GM18499 (cell line): ENCODE results near the gene HOXA4.

Experiments used
- ATAC-seq: cut with Tn5 transposase; IDR thresholded peaks from one replicate; pipeline ENCODE4 v1.9.1; 2021; ENCODE audit warnings: moderate number of reproducible peaks; ENCODE audit not compliant: insufficient read depth, unreplicated experiment

HOXA4 gene

DNA sequence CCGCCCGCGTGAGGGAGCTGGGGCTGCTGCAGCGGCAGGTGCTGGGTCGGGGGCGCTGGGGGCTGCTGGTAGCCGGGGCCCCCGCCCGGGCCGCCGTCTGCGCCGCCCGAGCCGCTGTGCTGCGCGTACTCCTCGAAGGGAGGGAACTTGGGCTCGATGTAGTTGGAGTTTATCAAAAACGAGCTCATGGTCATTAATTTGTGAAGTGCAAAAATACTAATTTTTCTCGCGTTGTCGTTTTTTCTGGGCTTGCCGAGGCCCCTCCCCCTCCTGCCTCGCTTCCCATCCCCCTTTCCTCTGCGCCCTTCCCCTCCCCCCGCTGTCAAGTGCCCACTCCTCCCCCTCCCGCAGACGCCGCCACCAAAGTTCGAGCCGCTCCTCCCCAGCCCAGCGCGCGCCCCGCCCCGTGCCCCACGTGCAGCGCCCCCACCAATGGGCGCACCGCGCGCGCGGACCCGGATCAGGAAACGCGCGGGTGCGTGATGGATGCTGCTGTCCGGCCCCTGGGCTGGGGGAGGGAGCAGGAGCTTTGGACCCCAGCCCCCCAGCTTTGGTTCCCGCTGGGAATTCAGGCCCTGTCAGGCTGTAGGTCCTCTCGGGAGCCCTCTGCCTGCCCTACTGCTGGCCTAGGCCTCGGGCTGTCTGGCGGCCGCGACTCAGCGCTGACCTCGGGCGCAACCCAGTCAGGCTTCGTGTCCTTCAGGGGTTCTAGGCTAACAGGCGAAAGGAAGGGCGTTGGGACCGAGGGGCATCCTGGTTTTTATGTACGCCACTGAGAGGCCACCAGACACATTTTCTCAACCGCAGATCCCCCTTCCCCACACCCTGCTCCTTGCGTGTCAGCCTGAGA, at the start of gene HOXA4:
TSS of gene HOXA4 (minus strand) at position 218 of the 850 bp plus-strand sequence. CDS start at position 194, 24 bp downstream.
- ATAC-seq = no peak

DNA sequence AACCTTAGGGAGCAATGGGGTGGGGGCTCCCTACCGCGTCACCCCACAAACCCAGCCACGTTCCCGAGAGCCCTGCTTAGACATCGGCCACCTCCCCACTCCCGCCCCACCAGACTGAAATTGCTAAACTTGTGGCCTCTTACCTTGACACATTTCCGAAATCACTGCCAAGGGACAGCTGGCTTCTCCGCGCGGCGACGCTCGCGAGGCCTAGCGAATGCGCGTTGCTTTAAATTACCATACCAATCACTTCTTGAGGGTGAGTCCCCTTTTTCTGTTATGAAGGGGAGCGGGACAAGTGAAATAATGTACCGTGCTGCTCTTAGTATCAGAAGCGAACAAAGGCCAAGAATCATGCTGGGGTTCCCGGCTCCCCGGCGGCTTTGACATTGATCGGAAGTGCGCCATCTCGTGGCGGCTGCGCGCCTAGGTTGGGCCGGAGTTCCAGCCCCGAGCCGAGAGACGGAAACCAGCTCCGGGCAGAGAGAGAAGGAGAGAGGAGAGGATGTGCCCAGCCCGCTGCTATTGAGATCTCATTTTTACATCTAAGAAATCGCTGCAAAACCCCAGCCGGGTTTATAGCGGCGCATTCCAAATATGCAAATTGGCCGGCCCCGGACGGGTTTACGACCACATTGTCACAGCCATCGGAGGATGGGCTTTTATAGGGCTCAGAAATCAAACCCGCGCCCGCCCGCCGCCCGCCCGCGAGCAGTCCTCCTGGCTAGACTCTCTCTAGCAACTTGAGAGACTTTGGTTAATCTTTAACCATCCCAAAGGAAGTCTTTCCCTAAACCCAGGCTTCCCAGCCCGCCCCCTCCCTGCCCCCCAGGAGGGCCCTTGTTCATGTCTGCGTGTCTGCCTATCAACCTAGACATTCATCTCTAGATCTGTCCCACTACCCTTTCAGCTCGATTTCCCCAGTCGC, 49.2 kb upstream of the HOXA4 start:
- no peak for ATAC-seq

DNA sequence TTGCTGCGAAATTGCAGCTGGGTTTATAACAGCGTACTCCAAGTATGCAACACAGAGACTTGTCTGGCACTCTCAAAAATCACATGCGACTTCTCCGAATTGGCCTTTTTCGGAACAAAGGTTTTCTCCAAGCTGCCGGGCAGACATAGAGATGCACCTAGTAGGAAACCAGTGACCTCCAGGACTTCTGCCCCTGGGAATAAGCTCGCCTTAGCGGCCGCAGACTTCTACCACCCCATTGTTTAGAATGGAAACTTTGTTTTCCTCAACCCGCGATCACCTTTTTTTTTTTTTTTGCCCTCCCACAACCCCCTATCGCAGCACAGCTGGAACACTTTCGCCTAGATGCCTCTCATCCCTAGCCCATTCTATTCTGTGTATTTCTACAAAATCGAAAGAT, 48.5 kb upstream of the HOXA4 start:
- ATAC-seq = no peak

DNA sequence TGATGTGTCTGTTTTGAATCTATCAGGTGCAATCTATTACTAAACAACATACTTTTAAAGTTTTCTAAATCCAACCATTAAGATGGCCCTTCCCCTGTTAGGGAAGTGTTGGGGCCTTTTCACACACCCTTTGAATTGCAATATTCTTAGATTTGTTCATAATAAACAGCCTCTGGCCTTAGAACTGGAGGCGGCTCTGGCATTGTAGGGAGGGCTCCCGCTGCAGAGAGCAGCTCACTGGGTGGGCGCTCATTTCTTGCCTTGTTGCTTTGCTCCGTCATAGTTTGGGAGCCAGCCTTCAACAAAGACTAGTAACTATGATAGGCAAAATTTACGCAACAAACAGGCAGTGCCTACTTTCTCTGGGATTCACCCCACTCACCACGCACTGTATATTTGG, 47.8 kb upstream of the HOXA4 start:
- no peak for ATAC-seq

DNA sequence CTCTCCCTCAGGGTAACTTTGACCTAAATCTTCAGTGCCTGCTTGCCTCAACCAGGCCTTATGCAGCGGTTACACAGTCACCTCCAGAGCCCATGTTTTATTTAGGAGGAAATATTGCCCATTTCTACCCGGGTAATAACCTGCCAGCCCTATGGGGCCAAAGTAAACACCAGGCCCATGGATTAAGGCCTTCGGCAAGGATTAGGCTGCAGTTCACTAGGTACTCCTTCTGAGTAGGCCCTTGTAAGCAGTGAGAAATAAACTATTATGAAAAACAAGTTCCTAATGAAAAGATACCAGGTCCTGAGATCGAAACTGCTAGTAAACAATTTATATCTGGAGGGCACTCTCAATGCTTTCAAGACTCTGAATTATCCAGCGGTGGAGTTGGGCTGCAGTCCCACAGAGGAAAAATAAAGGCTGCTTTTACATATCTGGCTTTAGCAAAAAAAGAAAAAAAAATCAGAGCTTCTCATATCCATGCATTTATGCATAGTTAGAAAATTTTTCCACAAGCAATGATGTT, 47.3 kb upstream of the HOXA4 start:
- no peak for ATAC-seq

DNA sequence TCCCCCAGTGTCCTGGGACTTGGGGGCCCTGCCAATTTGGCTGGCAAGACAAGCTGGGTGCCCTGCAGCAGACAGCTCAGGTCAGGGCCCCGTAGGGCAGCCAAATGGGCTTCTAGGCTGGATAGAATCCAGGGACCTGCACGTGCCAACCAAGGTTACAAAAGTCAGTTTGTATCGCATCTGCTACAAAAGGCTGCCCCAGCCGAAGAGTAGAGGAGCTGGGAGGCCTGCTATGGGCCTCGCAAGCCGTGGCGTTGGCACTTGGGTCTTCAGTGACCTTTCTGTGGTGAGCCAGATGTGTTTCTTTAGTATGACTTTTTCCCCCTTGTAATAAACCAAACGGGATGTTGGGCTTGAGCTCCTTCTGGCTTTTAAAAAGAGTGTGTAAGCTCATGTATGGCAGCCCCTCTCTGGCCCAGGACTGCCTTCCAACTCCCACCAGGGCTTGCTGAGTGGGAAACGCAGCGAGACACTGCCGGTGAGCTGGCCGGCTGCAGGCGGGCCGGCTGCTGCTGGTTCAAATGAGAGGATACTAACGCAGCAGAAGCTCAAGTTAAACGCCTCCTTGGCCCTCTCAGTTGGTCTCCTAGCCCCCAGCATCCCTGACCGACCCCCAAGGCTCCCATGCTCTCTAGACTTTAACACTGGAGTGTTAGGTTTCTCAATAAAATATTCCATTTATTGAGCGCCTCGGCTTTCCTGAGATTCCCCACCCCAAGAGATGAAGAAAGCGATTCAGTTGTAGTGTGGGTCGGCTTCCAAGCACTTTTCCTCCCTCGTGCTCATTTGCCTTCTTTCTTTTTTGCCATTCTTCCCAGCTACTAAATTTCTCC, 46.6 kb upstream of the HOXA4 start:
- ATAC-seq = no peak

DNA sequence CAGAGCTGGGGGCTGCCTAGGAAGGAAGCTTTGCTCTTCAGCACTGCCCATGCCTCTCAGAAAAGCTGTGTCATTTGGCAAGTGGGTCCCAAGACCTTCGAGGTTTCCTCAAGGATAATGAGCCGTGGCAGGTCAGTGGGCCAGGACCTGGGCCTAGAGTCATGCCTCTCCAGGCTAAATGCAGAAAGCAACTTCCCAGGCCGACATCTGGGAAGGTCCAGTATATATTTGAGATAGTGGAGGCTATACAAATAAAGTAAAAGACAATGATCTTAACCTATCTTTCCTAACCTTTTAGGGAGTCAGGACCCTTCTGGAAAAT, 45.9 kb upstream of the HOXA4 start:
- ATAC-seq = no peak

DNA sequence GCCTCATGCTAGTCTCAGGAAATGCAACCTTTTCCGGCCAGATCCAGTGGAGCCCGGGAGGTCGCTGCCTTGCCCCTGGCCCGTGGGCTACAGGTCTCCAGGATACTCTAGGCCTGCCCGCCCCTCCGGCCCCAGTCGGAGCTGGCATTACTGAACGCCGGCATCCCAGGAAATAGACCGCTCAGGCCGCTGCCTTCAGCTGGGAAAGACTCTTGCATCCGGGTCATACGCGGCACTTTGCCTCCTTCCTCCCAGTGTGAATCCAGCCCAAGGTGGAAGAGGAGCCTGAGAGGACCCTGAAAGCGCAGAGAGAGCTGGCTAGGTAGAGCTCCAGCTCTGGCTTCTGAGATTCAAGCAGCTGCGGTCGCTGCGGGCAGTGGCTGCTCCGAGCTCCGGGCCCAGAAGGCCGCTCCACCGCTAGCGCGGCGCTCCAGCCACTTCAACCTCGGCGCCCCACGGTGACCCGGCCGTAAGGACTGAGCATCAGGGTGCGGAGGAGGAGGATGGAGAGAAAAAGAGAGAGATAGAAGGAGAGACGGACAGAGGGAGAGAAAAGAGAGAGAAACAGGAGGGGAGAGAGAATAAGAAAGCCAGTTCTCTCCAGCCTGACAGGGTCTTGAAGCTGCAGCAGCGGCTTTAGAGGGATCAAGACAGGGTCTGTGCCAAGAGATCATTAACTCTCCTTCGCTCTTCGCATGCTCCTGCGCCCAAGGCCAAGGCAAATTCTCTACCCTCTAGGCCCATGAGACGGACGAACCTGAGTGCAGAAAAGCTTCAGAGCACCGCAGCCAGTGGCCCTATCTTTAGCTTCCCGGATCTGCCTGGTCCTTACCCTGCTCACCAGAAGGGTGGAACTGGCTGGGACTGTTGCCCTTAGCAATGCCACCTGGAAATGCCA, 45.3 kb upstream of the HOXA4 start:
- no peak for ATAC-seq

DNA sequence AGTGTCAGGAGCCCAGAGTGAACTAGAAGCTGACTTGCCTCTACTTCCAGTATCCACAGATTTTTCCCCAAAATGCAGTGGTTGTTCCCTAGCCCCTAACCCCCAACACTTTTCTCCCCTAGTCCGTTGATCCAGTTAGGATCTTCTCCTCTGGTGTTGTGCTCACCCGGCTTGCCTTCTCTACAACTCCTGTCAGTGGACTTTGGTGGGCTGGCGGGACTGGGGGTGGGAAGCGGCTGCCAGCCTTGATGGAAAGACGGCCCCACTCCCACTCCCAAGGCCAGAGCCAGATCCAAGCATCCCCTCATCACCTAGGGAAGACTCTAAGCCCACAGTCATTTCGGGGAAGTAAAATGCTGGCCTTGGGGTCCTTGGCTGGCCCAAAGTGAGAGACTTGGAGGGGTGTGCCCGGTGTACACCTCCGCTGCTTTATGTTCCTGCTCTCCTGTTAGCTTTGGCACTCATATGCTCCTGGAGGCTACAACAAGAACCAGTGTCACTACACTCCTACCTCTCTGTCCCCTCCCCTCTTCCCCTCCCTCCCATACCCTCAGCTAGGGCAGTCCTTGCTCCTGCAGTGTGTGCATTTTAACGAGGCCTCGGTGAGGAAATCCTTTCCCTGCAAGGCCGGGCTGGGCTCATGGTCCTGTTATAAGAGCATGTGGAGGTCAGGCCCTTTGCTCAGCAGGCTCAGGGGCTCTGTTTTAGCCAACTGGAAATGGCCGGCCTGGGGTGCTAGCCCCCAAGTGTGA, 44.5 kb upstream of the HOXA4 start:
- no peak for ATAC-seq

DNA sequence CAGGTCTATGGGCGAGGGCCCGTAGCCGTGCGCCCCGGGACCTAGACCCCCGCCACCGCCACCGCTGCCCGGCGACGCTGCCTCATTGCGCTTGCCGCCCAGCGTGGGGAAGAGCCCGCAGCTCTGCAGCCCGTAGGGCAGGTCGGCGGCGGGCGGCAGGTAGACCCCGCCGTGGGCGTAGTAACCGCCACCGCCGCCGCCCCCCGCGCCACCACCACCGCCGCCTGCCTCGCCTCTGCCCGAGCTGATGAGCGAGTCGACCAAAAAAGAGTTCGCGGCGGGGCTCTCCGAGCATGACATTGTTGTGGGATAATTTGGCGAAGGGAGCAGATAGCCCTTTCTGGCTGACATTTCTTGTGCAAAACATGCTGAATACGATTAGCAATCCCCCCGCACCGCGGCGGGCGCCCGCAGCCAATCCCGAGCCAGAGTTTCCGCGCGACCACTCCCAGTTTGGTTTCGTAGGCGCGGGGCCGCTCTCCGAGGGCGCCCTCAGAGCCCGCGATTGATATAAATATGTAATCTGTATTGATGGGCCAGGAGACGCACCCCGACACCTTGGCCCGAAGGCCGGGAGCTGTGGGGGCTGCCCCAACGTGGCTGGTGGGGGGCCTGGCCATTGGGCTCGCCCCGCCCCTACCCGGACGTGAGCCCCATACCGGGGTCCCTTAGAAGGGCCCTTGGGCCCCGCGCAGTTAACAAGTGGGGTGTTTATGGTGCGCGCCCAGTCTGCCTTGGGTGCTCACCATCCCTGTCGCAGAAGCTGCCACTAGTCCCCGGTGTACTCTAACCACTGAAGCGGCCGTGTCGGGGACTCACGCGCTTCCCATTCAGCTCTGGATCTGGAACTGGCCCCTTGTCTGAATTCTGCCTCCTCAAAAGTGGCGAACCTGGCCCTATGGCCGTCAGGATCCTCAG, 43.7 kb upstream of the HOXA4 start, which contains the start of gene HOXA10:
TSS of gene HOXA10 (minus strand) at position 365 of the 918 bp plus-strand sequence. CDS start at position 351, 14 bp downstream.
- ATAC-seq = no peak

DNA sequence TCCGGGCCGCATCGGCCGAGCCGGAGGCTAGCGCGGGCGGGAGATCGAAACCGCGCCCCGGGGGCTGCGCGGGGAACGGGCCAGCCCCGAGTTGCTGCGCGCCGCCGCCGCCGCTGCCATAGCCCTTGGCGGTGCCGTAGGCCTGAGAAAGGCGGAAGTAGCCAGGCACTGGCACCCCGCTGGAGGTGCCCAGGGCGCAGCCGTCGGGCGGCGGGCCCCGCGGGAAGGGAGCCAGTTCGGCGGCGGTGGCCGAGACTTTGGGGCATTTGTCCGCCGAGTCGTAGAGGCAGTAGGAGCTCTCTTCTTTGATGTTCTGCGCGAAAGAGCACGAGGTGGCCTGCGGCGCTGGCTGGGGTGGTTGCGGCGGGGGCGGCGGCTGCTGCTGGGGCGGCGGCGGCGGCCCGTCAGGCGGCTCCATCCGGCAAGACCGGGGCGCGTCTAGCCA, 43.0 kb upstream of the HOXA4 start:
- ATAC-seq = no peak

DNA sequence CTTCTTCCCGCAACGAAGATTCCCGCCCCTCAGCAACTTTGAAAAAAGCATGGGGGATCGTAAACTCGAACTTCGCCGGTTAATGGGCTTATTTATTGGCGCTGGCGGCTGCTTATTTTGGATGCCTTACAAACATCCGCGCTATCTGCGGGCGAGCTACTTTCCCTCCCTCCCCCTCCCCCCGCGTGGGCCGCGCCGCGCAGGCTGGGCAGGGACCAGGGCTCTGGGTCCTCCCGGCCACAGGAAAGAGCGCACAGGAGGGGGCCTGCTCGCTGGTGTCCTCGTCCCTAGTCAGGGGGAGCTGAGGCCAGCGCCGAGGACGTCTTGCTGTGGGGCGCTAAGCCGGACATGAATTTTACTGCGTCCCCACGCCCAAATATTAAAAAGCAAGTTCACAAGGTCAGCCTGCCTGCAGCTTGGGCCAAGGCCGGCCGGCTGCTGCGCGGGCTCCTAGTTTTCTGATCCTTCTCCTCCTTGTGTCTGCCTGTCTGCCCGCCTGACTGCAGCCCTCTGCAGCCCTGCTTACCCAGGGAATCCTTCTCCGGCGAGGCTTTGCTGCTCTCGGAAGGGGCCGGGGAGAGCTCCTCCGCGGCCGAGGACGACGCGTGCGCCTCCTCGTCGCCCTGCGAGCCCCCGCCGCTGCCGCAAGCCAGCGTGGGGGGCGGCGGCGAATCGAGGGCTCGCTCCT, 42.4 kb upstream of the HOXA4 start:
- no peak for ATAC-seq

DNA sequence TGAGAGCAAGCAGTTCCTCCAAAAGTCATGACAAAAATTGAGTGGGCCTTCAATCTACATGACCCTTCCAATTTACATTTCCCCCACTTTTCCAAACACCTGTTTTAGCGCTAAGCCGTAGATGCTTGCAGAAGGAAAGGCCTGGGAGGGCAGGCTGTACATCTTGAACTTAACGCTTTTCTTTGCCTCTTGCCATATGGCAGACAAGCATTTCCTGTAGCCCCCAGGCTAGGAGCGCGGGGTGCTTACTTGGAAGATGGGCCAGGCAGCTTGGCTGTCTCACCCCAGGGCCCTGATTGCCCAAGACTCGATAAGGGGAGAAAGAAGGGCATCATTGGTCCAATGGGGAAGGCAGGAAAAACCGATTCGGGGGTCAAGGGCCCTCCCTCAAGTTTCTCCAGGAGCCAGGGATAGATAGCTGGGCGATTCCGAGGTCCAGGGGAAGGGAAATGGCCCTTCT, 41.8 kb upstream of the HOXA4 start:
- ATAC-seq = no peak

DNA sequence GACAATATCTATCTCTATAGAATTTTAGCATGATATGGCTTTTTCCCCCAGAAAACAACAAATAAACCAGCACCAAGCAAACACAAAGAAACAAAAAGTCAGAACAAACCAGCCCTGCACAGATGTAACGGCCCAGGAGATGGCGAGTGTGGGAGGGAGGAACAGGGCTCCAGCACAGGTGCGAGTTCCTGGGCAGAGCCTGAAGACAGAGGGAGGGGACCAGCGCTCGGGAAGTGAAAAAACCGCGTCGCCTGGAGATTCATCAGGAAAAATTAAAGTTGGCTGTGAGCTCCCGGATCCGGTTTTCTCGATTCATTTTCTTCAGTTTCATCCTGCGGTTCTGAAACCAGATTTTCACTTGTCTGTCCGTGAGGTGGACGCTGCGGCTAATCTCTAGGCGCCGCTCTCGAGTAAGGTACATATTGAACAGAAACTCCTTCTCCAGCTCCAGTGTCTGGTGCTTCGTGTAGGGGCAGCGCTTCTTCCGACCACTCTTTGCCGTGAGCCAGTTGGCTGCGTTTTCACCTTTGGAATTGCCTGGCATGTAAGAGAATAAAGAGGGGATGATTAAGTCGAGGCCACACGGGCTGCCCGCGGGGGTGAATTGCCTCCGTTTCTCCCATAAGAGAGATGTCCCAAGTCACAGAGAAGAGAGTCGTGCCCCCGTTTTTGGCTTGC, 41.2 kb upstream of the HOXA4 start:
- no peak for ATAC-seq

DNA sequence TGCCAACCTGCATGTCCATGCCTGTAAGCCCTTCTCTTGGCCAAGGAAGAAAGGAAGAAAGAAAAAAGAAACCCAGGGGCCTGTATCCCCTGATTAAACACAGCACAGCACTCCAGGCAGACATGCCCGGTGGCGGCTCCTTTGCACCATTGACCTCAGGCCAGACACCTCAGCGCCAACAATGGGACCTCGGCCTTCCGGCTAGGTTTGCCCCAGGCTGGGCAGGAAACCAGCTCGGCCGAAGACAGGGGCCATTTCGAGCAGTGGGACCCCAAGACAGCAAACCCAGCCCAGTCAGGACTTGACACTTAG, 40.7 kb upstream of the HOXA4 start:
- no peak for ATAC-seq
